HepG2 (cell line): ENCODE measurements around the gene TPRN. TPM values are rescaled to one million over a fixed set of nuclear protein-coding genes. Genes with fewer than 3 reads are reported as not detected.

Experiments used
- AGO1 ChIP-seq: fragments of 200-400 bp; formaldehyde crosslinking; IDR thresholded peaks from 2 replicates; pipeline ENCODE4 v1.6.1; 2017; ENCODE audit warnings: mild to moderate bottlenecking, low read depth, low read length, moderate library complexity; ENCODE audit not compliant: poor library complexity, severe bottlenecking
- ARID5B ChIP-seq: IDR thresholded peaks from 2 replicates; pipeline ENCODE4 v1.4.0; 2020; ENCODE audit warnings: mild to moderate bottlenecking, missing genetic modification reagents
- ETV5 ChIP-seq: IDR thresholded peaks from 2 replicates; pipeline ENCODE4 v1.6.1; 2018; ENCODE audit warnings: missing biosample characterization, missing genetic modification reagents, inconsistent platforms, borderline replicate concordance
- FOXP1 ChIP-seq, 2 experiments: fragments of 450-650 bp in 1 of 2; IDR thresholded peaks; 2 replicates each; pipeline ENCODE4 v1.6.1; 2017 to 2018; ENCODE audit warnings: antibody characterized with exemption in 1 of 2
- HNRNPL ChIP-seq: fragments of 200-400 bp; formaldehyde crosslinking; IDR thresholded peaks from 2 replicates; pipeline ENCODE4 v1.6.1; 2017; ENCODE audit warnings: mild to moderate bottlenecking, low read depth, low read length
- MLLT10 ChIP-seq: sonication (generic); formaldehyde crosslinking; IDR thresholded peaks from 2 replicates; pipeline ENCODE4 v1.4.0; 2020; ENCODE audit warnings: missing genetic modification reagents
- NRL ChIP-seq: sonication (generic); formaldehyde crosslinking; IDR thresholded peaks from 2 replicates; pipeline ENCODE4 v1.5.0; 2020; ENCODE audit warnings: missing genetic modification reagents, mild to moderate bottlenecking, moderate library complexity, borderline replicate concordance
- SP4 ChIP-seq: sonication (generic); formaldehyde crosslinking; IDR thresholded peaks from 2 replicates; pipeline ENCODE4 v1.8.1; 2023; ENCODE audit warnings: mild to moderate bottlenecking, missing genetic modification reagents
- TFAP4 ChIP-seq: sonication (generic); IDR thresholded peaks from 2 replicates; pipeline ENCODE4 v1.6.1; 2016; ENCODE audit warnings: low read depth, borderline replicate concordance
- TMF1 ChIP-seq: sonication (generic); formaldehyde crosslinking; IDR thresholded peaks from 2 replicates; pipeline ENCODE4 v1.8.1; 2022; ENCODE audit warnings: low read depth, missing genetic modification reagents
- TOPORS ChIP-seq: sonication (generic); formaldehyde crosslinking; IDR thresholded peaks from 2 replicates; pipeline ENCODE4 v1.8.0; 2023; ENCODE audit warnings: mild to moderate bottlenecking, missing genetic modification reagents
- ZNF142 ChIP-seq: sonication (generic); formaldehyde crosslinking; IDR thresholded peaks from 2 replicates; pipeline ENCODE4 v1.4.0; 2020; ENCODE audit warnings: missing genetic modification reagents
- ZNF354B ChIP-seq: sonication (generic); formaldehyde crosslinking; IDR thresholded peaks from 2 replicates; pipeline ENCODE4 v1.8.0; 2022; ENCODE audit warnings: mild to moderate bottlenecking, missing genetic modification reagents
- polyA plus RNA-seq, 8 experiments: library from polyadenylated mRNA; depleted of rRNA in 3 of 8; stranded (reverse) in 7 of 8; unstranded in 1 of 8; fragments of >200 nt; fragmentation: Illumina TruSeq in 4 of 8; extraction: Trizol in 4 of 8; gene quantifications; 2 replicates each; pipeline versions ENCODE4 v1.2.1 to v1.2.3, GENCODE V29; 2011 to 2016; ENCODE audit warnings: low read depth in 4 of 8, missing spikeins in 1 of 8, mixed read lengths in 1 of 8; ENCODE audit not compliant: insufficient read depth in 1 of 8
- total RNA-seq, 5 experiments: library from RNA; depleted of rRNA; stranded (reverse); fragments of >200 nt; fragmentation: Illumina TruSeq; extraction: Trizol; gene quantifications; 2 replicates each; pipeline ENCODE4 v1.2.3, GENCODE V29; 2016; ENCODE audit warnings: low read depth in 1 of 5
- TF ChIP-seq, protein P1 (sequence below): IDR thresholded peaks from 2 replicates; pipeline ENCODE4 v1.6.1; 2018; ENCODE audit warnings: missing genetic modification reagents, mild to moderate bottlenecking, missing compliant biosample characterization

Gene TPRN
- total and polyA plus RNA-seq, 2 of the 13 experiments (the other 11 are each of a cell fraction or from before 2014, with no cell fraction given), result 10.1 to 19.2 TPM

- TF ChIP-seq ARID5B (CRISPR knock-in tag) (peak; percentile 19; the same call in 1 of the 2 replicates), SP4 (peak; percentile 35; the same call in 1 of the 2 replicates), HNRNPL (peak; percentile 55; the same call in 1 of the 2 replicates), NRL (no peak), AGO1 (peak; percentile 98), TOPORS (0 out of 2 replicates have a peak, but pooled peaks have one; percentile 17), FOXP1 (IDR thresholded peaks at IDR 0.05) (no peak), FOXP1 (CRISPR knock-in tag; IDR thresholded peaks at IDR 0.05) (no peak), MLLT10 (CRISPR knock-in tag) (no peak), ZNF142 (CRISPR knock-in tag) (0 out of 2 replicates have a peak, but pooled peaks have one; percentile 2), TFAP4 (peak; percentile 40; the same call in 1 of the 2 replicates), ETV5 (0 out of 2 replicates have a peak, but pooled peaks have one; percentile 18), ZNF354B (CRISPR knock-in tag) (0 out of 2 replicates have a peak, but pooled peaks have one; percentile 29), TMF1 (CRISPR knock-in tag) (no peak)
- TF ChIP-seq, protein P1, sequence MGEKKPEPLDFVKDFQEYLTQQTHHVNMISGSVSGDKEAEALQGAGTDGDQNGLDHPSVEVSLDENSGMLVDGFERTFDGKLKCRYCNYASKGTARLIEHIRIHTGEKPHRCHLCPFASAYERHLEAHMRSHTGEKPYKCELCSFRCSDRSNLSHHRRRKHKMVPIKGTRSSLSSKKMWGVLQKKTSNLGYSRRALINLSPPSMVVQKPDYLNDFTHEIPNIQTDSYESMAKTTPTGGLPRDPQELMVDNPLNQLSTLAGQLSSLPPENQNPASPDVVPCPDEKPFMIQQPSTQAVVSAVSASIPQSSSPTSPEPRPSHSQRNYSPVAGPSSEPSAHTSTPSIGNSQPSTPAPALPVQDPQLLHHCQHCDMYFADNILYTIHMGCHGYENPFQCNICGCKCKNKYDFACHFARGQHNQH, result 0 out of 2 replicates have a peak, but pooled peaks have one; percentile 38
Observed at GRCh38 chr9:137228506-137228967, 28.0 kb upstream of the TPRN start (continued).
